ENCODE measurements around the gene LRRC28.

LRRC28 gene

DNA sequence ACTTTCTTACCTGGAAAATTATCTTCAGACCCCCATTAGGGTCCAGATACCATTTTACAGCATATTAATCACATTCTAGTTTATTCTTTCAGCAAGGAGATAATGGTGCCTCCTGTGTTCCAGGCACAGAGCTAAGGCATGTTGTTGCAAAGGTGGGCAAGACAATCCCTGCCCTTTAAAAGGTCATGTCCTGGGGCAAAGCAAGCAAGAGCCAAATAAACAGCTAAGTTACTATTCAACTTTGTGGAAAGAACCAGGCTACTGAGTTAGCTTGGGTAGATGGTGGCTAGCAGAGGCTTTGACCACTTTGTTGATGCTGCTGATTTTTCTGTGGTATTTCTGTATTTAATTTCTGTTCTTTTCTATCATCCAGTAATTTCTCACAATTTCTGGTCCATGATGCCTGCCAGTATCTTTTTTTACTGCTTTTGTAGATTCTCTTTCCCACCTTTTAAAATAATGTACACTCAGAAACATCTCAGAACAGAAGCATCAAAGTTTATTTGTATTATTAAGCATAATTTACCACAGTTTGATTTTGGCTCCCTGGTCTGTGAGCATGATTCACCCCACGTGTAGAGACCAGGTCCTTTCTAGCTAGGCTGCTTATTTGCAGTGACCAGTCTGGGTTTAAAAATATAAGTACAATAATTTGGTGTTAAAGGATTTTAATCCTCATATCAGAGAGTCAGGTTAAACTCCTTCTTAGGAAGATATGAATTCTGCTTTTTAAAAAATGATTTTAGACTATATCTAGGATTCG is 71.5 kb downstream of the LRRC28 start:
- TF ChIP-seq, protein P1, sequence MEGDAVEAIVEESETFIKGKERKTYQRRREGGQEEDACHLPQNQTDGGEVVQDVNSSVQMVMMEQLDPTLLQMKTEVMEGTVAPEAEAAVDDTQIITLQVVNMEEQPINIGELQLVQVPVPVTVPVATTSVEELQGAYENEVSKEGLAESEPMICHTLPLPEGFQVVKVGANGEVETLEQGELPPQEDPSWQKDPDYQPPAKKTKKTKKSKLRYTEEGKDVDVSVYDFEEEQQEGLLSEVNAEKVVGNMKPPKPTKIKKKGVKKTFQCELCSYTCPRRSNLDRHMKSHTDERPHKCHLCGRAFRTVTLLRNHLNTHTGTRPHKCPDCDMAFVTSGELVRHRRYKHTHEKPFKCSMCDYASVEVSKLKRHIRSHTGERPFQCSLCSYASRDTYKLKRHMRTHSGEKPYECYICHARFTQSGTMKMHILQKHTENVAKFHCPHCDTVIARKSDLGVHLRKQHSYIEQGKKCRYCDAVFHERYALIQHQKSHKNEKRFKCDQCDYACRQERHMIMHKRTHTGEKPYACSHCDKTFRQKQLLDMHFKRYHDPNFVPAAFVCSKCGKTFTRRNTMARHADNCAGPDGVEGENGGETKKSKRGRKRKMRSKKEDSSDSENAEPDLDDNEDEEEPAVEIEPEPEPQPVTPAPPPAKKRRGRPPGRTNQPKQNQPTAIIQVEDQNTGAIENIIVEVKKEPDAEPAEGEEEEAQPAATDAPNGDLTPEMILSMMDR (IDR thresholded peaks at IDR 0.05; ENCODE audit: low read depth, low read length, missing control alignments) = no peak
- H3K4me3 ChIP-seq (replicated peaks; ENCODE audit: low read depth, low read length) = no peak overlapping the region
- no peak for DNase-seq (ENCODE audit: extremely low read depth, low read depth)

- TF ChIP-seq, protein P1 (IDR thresholded peaks at IDR 0.05; ENCODE audit: low read depth, low read length, missing control alignments) = no peak
- peak; percentile 63 for DNase-seq (ENCODE audit: extremely low read depth, low read depth)
- H3K4me3 ChIP-seq (replicated peaks; ENCODE audit: low read depth, low read length) = peak overlapping the region; percentile 20
These were observed 72.9 kb downstream of the LRRC28 start for GRCh38 chr15:99324082-99324620.

GRCh38 chr15:99324700-99325099 is 73.4 kb downstream of the LRRC28 start:
- no peak for DNase-seq (ENCODE audit: extremely low read depth, low read depth)
- H3K4me3 ChIP-seq (replicated peaks; ENCODE audit: low read depth, low read length) = no peak overlapping the region
- TF ChIP-seq, protein P1 (IDR thresholded peaks at IDR 0.05; ENCODE audit: low read depth, low read length, missing control alignments) = no peak

DNA sequence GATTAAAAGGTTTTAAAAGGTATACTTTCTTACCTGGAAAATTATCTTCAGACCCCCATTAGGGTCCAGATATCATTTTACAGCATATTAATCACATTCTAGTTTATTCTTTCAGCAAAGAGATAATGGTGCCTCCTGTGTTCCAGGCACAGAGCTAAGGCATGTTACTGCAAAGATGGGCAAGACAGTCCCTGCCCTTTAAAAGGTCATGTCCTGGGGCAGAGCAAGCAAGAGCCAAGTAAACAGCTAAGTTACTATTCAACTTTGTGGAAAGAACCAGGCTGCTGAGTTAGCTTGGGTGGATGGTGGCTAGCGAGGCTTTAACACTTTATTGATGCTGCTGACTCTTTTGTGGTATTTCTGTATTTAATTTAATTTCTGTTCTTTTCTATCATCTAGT is 75.0 kb downstream of the LRRC28 start:
- TF ChIP-seq, protein P1 (IDR thresholded peaks at IDR 0.05; ENCODE audit: low read depth, low read length, missing control alignments) = no peak
- no peak overlapping the region for H3K4me3 ChIP-seq (replicated peaks; ENCODE audit: low read depth, low read length)
- no peak for DNase-seq (ENCODE audit: extremely low read depth, low read depth)

DNA sequence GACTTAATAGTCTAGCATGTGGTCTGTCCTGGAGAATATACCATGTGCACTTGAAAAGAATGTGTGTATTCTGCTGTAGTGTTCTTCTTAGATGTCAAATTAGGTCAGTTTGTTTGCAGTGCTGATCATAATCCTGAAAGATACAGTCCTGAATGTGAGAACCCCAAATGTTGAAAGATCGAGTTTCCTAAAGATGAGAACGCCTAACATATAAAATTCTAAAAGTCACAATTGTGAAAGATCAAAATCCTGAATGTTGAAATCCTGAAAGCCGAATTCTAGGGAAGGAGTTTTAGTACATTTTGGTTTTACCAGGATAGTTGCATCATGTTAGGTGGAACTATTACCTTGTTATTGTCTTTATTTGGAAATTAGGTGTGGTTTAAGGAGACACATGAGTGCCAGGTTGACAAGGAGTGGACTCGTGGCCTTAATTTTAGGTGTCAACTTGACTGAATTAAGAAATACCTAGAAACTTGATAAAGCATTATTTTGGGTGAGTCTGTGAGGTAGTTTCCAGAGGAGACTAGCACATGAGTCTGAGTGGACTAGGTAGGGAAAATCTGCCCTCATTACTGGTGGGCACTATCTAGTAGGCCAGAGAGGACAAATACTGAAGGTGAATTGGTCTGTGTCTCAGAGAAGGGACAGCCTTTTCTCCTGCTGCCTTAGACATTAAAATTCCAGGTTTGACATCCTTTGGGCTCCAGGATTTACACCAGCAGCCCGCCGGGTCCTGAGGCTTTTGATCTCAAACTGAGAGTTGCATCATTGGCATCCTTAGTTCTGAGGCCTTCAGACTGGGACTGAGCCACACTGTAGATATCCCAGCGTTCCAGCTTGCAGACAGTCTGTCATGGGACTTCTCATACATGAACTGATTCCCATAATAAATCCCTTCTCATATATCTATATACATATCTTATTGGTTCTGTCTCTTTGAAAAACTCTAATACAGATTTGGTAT is 77.1 kb downstream of the LRRC28 start:
- H3K4me3 ChIP-seq (replicated peaks; ENCODE audit: low read depth, low read length) = no peak overlapping the region
- TF ChIP-seq, protein P1 (IDR thresholded peaks at IDR 0.05; ENCODE audit: low read depth, low read length, missing control alignments) = no peak
- DNase-seq (ENCODE audit: extremely low read depth, low read depth) = no peak

GRCh38 chr15:99331381-99331780 is 80.1 kb downstream of the LRRC28 start:
- DNase-seq (ENCODE audit: extremely low read depth, low read depth) = no peak
- no peak overlapping the region for H3K4me3 ChIP-seq (replicated peaks; ENCODE audit: low read depth, low read length)
- TF ChIP-seq, protein P1 (IDR thresholded peaks at IDR 0.05; ENCODE audit: low read depth, low read length, missing control alignments) = no peak

Measured in HFF-Myc (cell line).